ENCODE measurements around the gene SIRPA.

SIRPA gene

GRCh38 chr20:1870792-1871550, 24.2 kb upstream of the SIRPA start:
- no peak for DNase-seq

GRCh38 chr20:1871807-1872458, 23.3 kb upstream of the SIRPA start:
- DNase-seq: no peak

- DNase-seq: no peak
Measured at GRCh38 chr20:1872459-1873097, 22.6 kb upstream of the SIRPA start.

- no peak for DNase-seq
Measured at GRCh38 chr20:1874450-1875182, 20.6 kb upstream of the SIRPA start.

GRCh38 chr20:1875183-1875554, 20.0 kb upstream of the SIRPA start:
- DNase-seq: no peak

- DNase-seq: no peak
Measured at GRCh38 chr20:1875762-1876161, 19.4 kb upstream of the SIRPA start.

GRCh38 chr20:1876217-1876921, 18.8 kb upstream of the SIRPA start:
- peak; percentile 14 for DNase-seq

GRCh38 chr20:1876975-1877608, 18.1 kb upstream of the SIRPA start:
- no peak for DNase-seq

- no peak for DNase-seq
Measured at GRCh38 chr20:1877609-1878200, 17.5 kb upstream of the SIRPA start.

- DNase-seq: no peak
Measured at GRCh38 chr20:1879369-1879768, 15.8 kb upstream of the SIRPA start.

- DNase-seq: no peak
Measured at GRCh38 chr20:1879934-1880333, 15.3 kb upstream of the SIRPA start.

- no peak for DNase-seq
Measured at GRCh38 chr20:1880529-1881239, 14.5 kb upstream of the SIRPA start.

- DNase-seq: no peak
Measured at GRCh38 chr20:1881240-1881835, 13.9 kb upstream of the SIRPA start.

- no peak for DNase-seq
Measured at GRCh38 chr20:1882026-1882425, 13.2 kb upstream of the SIRPA start.

- no peak for DNase-seq
Measured at GRCh38 chr20:1883986-1884385, 11.2 kb upstream of the SIRPA start.

GRCh38 chr20:1885254-1885653, 10.0 kb upstream of the SIRPA start:
- DNase-seq: no peak

GRCh38 chr20:1885940-1886693, 9.1 kb upstream of the SIRPA start:
- no peak for DNase-seq

- no peak for DNase-seq
Measured at GRCh38 chr20:1887321-1887720, 7.9 kb upstream of the SIRPA start.

GRCh38 chr20:1887756-1888155, 7.5 kb upstream of the SIRPA start:
- DNase-seq: no peak
